ENCODE results near the gene CHKA. TPM values are rescaled to one million over a fixed set of nuclear protein-coding genes. Genes with fewer than 3 reads are reported as not detected.
"Not testable (repeated sequence)": the region's sequence is repeated elsewhere in the genome, so short reads cannot be mapped to it uniquely, and the experiment has no call there.

The CHKA gene
- total RNA-seq, 1 donor = 10.8 TPM

- no peak for DNase-seq (ENCODE audit: low read depth)
- no peak overlapping the region for H3K4me3 ChIP-seq (ENCODE audit: low read depth, low read length)
- TF ChIP-seq, protein P1, sequence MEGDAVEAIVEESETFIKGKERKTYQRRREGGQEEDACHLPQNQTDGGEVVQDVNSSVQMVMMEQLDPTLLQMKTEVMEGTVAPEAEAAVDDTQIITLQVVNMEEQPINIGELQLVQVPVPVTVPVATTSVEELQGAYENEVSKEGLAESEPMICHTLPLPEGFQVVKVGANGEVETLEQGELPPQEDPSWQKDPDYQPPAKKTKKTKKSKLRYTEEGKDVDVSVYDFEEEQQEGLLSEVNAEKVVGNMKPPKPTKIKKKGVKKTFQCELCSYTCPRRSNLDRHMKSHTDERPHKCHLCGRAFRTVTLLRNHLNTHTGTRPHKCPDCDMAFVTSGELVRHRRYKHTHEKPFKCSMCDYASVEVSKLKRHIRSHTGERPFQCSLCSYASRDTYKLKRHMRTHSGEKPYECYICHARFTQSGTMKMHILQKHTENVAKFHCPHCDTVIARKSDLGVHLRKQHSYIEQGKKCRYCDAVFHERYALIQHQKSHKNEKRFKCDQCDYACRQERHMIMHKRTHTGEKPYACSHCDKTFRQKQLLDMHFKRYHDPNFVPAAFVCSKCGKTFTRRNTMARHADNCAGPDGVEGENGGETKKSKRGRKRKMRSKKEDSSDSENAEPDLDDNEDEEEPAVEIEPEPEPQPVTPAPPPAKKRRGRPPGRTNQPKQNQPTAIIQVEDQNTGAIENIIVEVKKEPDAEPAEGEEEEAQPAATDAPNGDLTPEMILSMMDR (IDR thresholded peaks at IDR 0.05; ENCODE audit: insufficient read depth, low read depth, low read length) = no peak
These were observed 14.8 kb downstream of the CHKA start for GRCh38 chr11:68106165-68106940.

- H3K4me3 ChIP-seq (ENCODE audit: low read depth, low read length) = no peak overlapping the region
- TF ChIP-seq, protein P1 (IDR thresholded peaks at IDR 0.05; ENCODE audit: insufficient read depth, low read depth, low read length) = no peak
- peak; percentile 46 for DNase-seq (ENCODE audit: low read depth)
These were observed 21.4 kb downstream of the CHKA start for GRCh38 chr11:68099474-68100405.

- no peak overlapping the region for H3K4me3 ChIP-seq (ENCODE audit: low read depth, low read length)
- TF ChIP-seq, protein P1 (IDR thresholded peaks at IDR 0.05; ENCODE audit: insufficient read depth, low read depth, low read length) = no peak
- DNase-seq (ENCODE audit: low read depth) = no peak
These were observed 22.1 kb downstream of the CHKA start for GRCh38 chr11:68099057-68099456.

GRCh38 chr11:68096962-68097361 lies 24.2 kb downstream of the CHKA start:
- TF ChIP-seq, protein P1 (IDR thresholded peaks at IDR 0.05; ENCODE audit: insufficient read depth, low read depth, low read length) = no peak
- DNase-seq (ENCODE audit: low read depth) = no peak
- H3K4me3 ChIP-seq (ENCODE audit: low read depth, low read length) = no peak overlapping the region

GRCh38 chr11:68093565-68093964 lies 27.6 kb downstream of the CHKA start:
- H3K4me3 ChIP-seq (ENCODE audit: low read depth, low read length) = no peak overlapping the region
- DNase-seq (ENCODE audit: low read depth) = no peak
- TF ChIP-seq, protein P1 (IDR thresholded peaks at IDR 0.05; ENCODE audit: insufficient read depth, low read depth, low read length) = no peak

DNA sequence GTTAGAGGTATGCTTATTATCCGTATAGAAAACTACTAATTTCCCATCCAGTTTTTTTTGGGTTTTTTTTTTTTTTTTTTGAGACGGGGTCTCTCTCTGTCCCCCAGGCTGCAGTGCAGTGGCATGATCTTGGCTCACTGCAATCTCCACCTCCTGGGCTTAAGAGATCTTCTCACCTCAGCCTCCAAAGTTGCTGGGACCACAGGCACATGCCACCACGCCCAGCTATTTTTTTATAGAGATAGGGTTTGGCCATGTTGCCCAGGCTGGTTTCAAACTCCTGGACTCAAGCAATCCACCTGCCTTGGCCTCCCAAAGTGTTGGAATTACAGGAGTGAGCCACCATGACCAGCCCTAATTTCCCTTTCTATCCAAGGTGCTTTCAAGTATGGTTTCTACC lies 28.2 kb downstream of the CHKA start:
- not testable (repeated sequence) for DNase-seq (ENCODE audit: low read depth); H3K4me3 ChIP-seq (ENCODE audit: low read depth, low read length)

DNA sequence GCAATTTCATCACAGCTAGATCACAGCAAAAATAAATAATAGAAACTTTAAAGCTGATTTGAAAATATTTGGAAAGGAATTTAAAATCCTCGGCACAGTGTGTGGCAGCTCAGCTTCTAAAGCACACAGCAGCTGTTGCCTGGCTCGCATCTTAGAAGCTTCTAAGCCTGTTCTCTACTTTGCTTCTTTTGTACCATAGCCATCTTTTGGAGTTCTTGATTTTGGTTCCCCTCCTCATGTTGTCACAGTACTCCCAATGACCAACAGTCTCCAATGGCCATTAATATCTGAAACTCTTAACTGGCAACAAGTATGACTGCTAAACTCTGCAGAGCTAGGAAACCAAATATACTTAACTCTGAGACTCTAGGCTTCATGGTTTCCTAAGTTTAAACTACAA lies 28.8 kb downstream of the CHKA start:
- H3K4me3 ChIP-seq (ENCODE audit: low read depth, low read length) = no peak overlapping the region
- TF ChIP-seq, protein P1 (IDR thresholded peaks at IDR 0.05; ENCODE audit: insufficient read depth, low read depth, low read length) = no peak
- no peak for DNase-seq (ENCODE audit: low read depth)
